ENCODE results near the gene YTHDF2.

YTHDF2 gene

DNA sequence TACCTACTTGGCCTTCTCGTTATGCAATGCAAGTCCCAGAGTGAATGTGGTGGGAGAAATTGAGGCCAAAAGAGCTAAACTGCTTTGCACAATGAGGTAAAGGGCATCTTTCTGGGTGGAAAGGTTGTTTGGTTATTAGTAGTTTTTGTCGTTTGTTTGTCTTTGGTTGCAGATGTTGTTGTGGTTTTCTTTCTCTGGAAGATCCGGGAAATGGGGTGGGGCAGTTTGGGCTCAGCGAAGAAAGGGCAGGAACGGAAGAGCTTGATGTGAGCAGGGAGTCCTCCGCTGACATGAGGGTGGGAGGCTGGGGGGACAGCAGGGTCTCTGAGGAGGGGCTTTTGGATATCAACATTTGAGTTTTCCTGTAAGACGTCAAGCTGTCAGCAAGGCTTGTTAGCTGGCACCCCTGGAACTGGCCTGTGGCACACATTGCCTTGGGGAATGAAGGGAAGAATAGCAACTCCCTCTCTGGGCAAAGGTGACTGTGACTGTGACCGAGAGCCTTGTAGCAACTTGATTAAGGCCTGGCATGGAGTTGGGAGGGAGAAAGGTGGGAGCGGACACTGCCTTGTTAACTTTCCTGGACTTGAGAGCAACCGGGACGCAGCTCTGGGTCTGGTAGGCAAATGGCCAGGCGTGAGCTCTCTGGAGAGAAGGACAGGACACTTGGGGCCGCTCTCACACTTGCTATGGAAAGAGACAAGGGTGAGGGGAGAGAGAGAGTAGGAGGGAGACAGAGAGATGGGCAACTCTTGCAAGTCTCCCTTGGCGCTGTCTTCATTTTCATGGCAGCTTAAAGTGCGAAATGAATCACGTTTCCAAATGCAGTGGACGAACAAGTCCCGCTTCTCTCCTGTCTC lies 59.8 kb downstream of the YTHDF2 start:
- no peak for DNase-seq

DNA sequence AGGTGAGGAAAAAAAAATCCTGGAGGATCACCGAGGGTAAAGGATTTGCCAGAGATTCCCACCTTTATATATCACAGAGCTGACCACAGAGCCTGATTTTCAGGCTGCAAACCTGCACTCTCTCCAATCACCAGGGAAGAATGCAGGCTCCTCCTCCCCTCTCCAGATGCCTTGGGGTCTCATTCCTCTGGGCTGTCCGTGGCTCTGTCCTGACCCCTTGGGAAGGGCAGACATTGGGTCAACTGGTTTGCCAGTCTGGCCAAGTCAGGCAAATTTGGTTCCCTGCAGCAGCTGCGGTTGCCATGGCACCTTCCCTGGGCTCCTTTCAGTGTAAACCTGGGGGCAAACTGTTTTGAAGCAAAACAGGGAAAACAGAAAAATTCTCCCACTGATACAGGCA lies 63.6 kb downstream of the YTHDF2 start:
- no peak for DNase-seq

DNA sequence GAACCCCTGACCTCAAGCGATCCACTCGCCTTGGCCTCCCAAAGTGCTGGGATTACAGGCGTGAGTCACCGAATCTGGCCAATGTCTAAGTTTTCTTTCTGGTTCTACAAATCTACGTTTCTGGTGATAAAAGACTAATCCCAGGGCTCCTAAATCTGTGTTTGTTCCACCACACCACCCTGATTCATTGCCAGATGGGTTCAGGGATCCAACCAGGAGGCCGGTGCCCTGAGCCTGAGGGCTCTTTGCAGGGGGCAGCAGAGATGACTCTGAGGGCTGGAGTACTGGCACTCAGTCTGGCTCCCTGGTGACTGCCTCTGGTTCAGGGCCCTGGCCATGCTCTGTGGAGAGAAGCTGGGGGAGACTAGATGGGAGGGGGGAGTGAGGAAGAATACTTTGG lies 64.7 kb downstream of the YTHDF2 start:
- DNase-seq: no peak

DNA sequence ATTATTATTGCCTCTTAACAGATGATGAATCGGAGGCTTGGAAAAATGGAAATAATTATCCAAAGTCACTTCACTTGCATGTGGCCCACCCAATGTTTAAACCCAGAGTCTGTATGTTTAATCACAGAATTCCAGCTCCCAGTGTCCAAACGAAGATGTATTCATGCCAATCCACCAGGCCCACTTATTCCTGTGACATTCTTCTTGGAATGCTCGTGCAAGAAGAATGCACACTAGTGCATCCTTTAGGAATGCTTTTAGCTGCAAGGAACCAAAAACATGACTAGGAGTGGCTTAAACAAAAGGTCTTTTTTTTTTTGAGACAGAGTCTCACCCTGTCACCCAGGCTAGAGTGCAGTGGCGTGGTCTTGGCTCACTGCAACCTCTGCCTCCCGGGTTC lies 66.3 kb downstream of the YTHDF2 start:
- DNase-seq: no peak

DNA sequence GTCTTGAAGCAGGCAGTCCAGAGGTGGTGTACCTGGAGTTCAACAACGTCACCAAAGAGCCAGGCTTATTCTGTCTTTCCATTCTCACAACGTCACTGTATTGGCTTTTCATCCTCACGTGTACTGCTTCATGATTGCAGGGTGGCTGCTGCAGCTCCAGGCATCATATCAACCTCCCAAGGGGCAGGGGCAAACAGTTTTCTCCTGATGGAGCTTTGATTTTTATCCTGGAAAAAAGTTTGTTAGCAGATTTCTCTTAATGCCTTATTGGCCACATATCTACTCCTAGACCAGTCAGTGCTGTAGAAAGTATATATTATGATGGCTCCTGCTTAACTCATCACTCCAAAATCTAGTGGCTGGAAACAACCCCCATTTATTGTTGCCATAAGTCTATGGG lies 66.9 kb downstream of the YTHDF2 start:
- DNase-seq: no peak

DNA sequence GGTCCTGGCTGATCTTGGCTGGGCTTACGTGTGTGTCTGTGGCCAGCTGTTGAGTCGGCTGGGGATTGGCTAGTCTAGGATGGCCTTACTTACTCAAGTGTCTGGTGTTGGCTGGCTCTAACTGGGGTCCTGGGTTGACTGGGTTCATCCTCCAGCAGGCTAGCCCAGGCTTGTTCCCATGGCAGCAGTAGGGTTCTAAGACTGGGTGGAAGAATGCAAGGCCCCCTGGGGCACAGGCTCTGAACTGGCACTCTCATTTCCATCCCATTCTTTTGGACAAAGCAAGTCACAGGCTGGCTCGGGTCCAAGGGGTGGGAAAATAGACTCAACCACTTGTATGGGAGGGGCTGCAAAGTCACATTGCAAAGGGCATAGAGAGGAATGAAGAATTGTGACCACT lies 67.3 kb downstream of the YTHDF2 start:
- no peak for DNase-seq

DNA sequence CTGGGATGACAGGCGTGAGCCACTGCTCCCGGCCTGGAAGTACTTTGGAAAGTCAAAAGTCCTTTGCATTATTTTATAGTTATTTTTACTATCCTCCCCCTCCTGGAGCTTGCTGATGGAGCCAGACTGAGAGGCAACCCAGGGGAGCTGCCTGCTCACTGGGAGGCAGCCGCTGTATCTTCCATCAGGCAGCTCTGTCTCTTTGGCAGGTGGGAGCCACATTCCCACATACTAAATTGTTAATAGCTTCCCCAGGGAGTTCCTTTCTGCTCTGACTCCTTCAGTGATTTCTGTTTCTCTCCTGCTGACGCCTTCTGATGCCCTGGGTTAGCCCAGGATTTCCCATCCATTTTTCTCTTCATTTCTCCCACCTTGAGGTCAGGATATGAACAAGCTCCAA lies 70.3 kb downstream of the YTHDF2 start:
- no peak for DNase-seq

DNA sequence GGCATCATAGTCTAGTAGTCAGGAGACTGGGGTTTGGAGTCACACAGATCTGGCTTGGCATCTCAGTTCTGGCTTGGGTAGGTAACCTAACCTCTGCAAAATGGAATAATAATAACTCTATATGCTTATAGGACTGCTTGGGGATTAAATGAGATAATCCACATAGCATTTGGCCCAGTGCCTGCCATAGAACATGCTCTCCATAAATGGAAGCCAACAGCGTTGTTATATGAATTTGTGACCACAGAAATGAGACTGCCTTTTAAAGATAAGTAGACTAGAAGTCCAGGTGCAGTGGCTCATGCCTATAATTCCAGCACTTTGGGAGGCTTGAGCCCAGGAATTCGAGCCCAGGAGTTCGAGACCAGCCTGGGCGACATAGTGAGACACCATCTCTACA lies 71.2 kb downstream of the YTHDF2 start:
- no peak for DNase-seq

DNA sequence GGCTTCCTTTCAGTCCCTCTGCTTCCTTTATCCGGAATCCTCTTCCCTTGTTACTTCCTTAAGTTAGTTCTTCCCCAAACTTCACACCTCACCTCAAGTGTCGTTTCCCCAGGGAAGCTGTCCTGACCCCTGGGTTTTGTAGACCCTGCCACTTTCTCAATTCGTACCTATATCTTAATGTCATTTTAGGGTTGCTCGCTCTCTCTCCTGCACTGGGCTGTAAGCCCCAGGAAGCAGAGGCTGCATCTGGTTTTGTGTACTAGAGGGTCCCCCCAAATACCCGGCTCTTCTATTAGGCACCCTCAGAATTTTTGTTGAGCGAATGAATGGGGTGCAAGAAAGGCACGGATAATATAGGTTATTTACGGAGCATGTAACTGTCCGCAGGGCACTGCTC lies 74.6 kb downstream of the YTHDF2 start:
- DNase-seq: no peak

DNA sequence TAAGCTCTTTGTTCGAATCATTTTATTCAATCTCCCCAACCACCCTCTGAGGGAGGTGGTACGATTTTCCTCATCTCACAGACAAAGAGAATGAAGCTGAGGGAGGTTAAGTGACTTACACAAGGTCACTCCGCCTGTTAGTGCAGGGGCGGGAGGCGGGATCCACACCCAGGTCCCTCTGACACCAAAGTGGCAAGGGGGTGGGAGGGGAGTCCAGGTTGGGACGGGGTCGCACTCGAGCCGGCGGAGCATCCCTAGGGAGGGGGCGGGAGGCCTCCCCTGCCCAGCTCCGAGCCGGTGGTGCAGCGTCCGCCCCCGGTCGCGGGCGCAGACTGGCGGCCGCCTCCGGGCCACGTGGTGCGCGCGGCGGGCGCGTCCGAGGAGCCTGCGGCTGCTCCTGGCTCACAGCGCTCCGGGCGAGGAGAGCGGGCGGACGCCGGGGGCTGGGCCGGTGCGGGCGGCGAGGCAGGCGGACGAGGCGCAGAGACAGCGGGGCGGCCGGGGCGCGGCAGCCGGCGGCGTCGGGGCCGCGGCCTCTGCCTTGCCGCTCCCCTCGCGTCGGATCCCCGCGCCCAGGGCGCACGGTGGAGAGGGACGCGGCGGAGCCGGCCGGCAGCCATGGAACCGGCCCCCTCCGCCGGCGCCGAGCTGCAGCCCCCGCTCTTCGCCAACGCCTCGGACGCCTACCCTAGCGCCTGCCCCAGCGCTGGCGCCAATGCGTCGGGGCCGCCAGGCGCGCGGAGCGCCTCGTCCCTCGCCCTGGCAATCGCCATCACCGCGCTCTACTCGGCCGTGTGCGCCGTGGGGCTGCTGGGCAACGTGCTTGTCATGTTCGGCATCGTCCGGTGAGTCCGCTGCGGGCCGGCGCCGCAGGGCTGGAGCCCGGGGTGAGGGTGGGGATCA lies 75.3 kb downstream of the YTHDF2 start, which contains the start of gene OPRD1:
Gene OPRD1 (plus strand): TSS at position 405 of the 903 bp plus-strand sequence. CDS start 214 bp downstream, at position 619.
- peak in 3 of 58 donors; percentile 13 to 38 (median 28) for DNase-seq

DNA sequence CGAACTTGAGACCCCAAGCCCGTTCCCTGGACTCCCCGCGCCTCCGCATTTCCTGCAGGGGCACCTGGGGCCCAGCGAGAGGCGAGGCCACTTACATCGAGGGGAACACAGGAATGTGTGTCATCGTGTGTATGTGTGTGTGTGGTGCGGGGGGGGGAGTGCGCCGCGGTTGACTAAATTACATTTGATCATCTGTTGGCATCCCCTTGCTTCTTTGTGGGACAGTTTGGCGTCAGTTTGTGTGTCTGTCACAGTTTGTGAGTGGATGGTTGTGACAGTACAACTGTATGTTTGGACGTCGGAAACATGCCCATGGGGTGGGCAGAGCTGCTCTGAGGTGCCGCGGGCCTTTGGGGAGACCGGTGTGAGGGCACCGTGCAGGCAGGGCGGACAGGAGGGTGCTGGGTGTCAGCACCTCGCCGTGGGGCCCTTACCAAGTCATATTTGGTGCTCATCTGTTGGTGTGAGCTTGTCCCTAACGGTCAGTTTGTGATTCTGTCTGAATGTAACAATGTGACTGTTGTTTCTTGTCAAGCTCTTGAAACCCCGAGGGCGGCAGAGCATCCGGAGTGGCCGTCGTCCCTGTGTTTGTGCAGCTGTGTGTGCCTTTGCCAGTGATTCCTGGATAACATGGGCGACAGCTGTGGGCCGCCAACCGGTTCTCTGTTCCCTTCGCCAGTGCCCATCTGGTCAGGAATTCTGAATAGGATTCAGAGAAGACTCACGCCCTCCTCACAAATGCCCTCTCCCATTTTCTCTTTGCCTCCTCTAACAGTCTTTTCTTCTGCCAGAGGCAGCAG lies 76.1 kb downstream of the YTHDF2 start:
- no peak for DNase-seq

DNA sequence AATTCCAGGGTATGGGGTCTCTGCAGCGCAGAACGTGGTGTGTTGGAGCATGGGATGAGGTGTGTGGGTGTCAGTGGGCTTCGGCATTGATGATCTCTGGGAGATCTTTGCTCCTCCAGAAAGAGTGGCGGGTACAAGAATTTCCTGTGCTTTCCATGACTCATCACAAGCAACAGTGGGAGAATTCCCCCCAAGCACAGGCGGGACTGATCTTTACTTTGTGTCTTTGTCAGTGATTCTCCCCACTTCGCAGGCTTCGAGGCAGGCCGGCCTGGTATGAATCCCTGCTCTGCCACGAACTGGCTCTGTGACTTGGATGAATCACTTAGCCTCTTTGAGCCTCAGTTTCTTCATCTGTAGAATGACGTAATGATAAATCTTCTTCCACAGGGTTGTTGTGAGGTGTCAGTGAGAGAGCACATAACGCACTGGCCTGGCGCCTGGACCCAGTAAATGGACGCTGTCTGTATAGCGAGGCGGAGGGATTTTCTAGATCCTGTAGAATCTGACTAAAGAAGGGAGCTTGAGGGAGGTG lies 77.3 kb downstream of the YTHDF2 start:
- no peak for DNase-seq

DNA sequence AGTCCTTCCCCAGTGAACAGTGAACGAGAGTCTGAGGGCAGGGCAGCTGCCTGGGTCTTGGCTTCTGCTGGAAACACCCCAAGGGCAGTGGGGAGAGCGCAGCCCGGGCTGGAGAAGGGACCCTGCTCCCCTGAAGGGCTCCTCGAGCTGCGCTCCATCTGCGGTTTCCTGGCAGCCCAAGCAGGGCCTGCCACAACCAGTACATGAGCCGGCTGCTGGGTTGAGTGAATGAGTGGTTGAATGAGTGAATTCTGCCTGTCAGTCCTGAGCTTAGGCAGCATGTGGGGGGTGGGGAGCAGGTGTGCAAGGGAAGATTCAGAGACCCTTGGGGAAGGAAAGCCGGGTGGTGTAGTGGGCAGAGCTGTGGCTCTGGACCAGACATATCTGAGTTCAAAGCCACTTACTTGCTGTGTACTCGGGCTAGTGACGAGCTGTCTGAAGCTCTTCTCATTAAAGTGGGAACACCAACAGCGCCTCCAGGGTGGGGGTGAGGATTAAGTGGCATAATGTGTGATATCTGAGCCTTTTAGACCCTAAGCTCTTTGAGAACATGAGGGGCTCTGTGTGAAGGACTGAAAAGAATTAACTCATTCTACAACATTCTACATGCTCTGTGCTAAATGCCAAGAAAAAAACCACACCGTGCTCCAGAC lies 78.9 kb downstream of the YTHDF2 start:
- no peak for DNase-seq

DNA sequence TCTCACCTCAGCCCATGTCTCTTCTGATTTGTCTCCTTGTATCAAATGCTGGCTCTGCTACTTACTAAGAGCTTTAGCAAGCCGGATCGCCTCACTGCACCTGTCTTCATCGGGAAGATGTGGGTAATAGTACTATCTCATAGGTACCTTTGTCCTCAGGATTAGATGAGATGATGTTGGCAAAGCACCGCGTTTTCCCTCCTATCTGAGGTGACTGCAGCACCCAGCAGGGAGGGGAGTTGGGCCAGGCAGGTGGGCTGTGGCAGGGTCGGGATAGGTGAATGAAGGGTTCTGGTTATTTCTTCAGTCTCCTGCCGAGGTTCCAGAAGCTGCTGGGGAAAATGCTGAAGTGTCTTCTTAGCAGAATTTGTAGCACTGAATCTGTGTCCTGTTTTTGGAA lies 80.4 kb downstream of the YTHDF2 start:
- no peak for DNase-seq

DNA sequence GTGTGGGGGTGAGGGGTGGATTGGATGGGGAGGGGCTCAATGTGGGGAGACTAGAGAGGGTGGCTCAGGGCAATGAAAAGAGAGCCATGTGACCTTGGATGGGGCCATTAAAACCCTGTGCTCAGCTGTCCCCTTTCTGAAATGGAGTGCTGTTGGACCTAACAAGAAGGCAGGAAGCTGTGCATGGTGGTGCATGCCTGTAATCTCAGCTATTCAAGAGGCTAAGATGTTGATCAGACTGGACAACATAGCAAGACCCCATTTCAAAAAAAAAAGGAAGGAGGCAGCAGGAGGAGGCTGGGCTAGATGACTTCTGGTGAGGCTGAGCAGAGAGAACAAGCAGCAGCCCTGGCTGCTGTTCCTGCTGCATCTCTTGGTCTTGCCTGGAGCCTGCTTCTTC lies 82.3 kb downstream of the YTHDF2 start:
- no peak for DNase-seq
